NCI-H82 (cell line): Measurements from ENCODE around the gene MT1H.
"Not testable (repeated sequence)": the region's sequence is repeated elsewhere in the genome, so short reads cannot be mapped to it uniquely, and the experiment has no call there.

Experiments used
- DNase-seq: peaks from one replicate; lab custom pipeline; 2025; lab: John Stamatoyannopoulos, UW

Gene MT1H

GRCh38 chr16:56665286-56666261 lies 4.0 kb upstream of the MT1H start:
- DNase-seq, result not testable (repeated sequence)

GRCh38 chr16:56667581-56668571 lies 1.7 kb upstream of the MT1H start, which contains the start of gene MT1G:
MT1G (minus strand) TSS chr16:56668065; CDS start chr16:56667993, 72 bp downstream.
- DNase-seq, result peak; percentile 23

- no peak for DNase-seq
These were observed 416 bp downstream of the MT1H start for GRCh38 chr16:56669840-56670619.

GRCh38 chr16:56670620-56670934 lies 963 bp downstream of the MT1H start:
- no peak for DNase-seq

GRCh38 chr16:56671691-56672090 lies 2.1 kb downstream of the MT1H start:
- DNase-seq, result not testable (repeated sequence)

GRCh38 chr16:56672171-56672570 lies 2.6 kb downstream of the MT1H start:
- DNase-seq, result not testable (repeated sequence)

GRCh38 chr16:56672761-56673536 lies 3.3 kb downstream of the MT1H start:
- no peak for DNase-seq

- DNase-seq, result peak; percentile 44
These were observed 4.3 kb downstream of the MT1H start for GRCh38 chr16:56673921-56674320.

GRCh38 chr16:56674570-56674969 lies 5.0 kb downstream of the MT1H start:
- not testable (repeated sequence) for DNase-seq

- DNase-seq, result no peak
These were observed 6.1 kb downstream of the MT1H start for GRCh38 chr16:56675685-56676210.

GRCh38 chr16:56677474-56677873 lies 7.9 kb downstream of the MT1H start:
- no peak for DNase-seq

GRCh38 chr16:56679078-56679730 lies 9.6 kb downstream of the MT1H start:
- peak; percentile 92 for DNase-seq

GRCh38 chr16:56679818-56680217 lies 10.2 kb downstream of the MT1H start:
- no peak for DNase-seq

- DNase-seq, result peak; percentile 78
These were observed 12.5 kb downstream of the MT1H start, which contains the start of gene MT1X for GRCh38 chr16:56681939-56682702. MT1X (plus strand) TSS chr16:56682470; CDS start chr16:56682541, 71 bp downstream.

GRCh38 chr16:56682703-56683397 lies 13.2 kb downstream of the MT1H start:
- DNase-seq, result peak; percentile 4

GRCh38 chr16:56683424-56684172 lies 14.0 kb downstream of the MT1H start:
- no peak for DNase-seq

GRCh38 chr16:56684256-56684925 lies 14.8 kb downstream of the MT1H start:
- no peak for DNase-seq
